ENCODE measurements around the gene TPM4.
A peak's percentile ranks its signal among the peaks of the same experiment; 100 is the strongest.
"Not testable (repeated sequence)": the region's sequence is repeated elsewhere in the genome, so short reads cannot be mapped to it uniquely, and the experiment has no call there.

The TPM4 gene

DNA sequence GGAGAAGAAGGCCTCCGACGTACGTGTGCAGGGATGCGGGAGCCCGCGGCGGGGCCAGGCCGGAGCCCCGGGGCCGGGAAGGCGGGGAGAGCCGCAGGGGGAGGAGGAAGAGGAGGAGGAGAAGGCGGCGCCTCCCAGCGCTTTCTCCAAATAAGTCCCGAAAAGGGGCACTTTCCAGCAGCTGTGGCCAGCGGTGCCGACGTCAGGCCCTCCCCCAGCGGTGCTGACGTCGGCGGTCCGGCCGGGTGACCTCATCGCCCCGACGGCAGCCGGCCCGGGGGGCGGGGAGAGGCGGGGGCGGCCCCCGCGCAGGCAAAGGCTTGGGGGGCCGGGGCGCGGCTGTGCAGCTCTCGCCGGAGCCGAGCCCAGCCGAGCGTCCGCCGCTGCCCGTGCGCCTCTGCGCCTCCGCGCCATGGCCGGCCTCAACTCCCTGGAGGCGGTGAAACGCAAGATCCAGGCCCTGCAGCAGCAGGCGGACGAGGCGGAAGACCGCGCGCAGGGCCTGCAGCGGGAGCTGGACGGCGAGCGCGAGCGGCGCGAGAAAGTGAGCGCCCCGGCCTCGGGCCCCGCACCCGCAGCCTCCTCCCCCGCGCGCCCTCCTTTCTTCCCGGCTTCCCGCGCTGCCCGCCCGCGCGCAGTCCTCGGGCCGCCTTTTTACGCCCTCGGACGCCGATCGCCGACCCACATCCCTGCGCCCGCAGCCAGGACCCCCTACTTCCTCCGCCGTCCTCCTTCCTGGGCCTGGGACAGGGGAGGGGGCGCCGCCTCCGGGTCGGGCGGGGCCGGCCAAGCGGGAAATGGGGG lies at the start of gene TPM4:
Gene TPM4 (plus strand): TSS at position 342 of the 804 bp plus-strand sequence. CDS start 71 bp downstream, at position 413.
- DNase-seq: peak; percentile 97

GRCh38 chr19:16026756-16027155 lies 49.5 kb upstream of the TPM4 start:
- no peak for DNase-seq

DNA sequence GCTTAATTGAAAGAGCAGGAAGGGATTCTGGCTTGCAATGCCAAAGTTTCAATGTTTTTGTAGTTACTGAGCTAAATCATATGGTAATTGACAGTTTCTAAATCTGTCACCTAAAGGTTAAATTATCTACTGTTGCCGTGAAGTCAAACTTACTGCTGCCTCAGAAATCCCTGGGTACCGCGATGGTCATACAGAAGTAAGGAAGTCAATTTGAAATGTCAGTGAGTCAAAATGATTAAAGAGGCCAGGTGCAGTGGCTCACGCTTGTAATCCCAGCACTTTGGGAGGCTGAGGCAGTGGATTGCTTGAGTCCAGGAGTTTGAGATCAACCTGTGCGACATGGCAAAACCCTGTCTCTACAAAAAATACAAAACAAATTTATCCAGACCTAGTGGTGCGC lies 48.8 kb upstream of the TPM4 start:
- no peak for DNase-seq

DNA sequence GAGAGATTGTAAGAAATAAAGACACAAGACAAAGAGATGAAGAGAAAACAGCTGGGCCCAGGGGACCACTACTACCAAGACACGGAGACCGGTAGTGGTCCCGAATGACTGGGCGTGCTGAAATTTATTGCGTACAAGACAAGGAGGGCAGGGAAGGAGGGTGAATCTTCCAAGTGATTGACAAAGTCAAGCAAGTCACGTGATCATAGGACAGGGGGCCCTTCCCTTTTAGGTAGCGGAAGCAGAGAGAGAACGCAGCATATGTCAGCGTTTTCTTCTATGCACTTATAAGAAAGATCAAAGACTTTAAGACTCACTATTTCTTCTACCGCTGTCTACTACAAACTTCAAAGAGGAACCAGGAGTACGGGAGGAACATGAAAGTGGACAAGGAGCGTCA lies 46.1 kb upstream of the TPM4 start:
- DNase-seq: not testable (repeated sequence)

DNA sequence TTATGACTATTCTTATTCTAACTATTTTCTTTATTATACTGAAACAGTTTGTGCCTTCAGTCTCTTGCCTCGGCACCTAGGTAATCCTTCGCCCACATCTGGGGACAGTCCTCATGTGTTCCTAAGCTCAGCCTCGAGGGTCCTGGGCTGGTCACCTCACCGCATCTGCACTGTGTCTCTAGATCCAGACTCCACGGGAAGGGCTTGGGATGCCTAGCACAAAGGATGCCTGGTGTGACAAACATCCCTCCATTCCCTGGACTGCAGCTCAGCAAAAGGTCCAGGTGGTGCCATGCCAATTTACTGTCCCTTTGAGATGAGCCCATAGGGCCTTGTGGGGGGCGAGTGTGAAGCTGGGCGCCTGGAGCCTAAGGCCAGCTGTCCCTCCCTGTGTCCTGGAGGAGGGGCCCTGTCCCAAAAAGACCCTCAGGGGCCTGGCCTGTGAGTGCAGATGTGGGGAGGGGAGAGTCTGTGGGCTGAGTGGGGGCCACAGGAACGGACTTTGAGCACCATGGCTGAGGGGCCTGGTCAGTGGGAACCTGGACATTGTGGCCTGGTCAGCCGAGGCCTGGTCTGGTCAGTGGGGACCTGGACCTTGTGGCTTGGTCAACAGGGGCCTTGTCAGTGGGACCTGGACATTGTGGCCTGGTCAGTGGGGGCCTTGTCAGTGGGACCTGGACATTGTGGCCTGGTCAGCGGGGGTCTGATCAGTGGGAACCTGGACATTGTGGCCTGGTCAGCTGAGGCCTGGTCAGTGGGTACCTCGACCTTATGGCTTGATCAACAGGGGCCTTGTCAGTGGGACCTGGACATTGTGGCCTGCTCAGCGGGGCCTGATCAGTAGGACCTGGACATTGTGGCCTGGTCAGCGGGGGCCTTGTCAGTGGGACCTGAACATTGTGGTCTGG lies 45.1 kb upstream of the TPM4 start:
- DNase-seq: no peak

- DNase-seq: no peak
Measured at GRCh38 chr19:16031872-16032200, 44.5 kb upstream of the TPM4 start.

DNA sequence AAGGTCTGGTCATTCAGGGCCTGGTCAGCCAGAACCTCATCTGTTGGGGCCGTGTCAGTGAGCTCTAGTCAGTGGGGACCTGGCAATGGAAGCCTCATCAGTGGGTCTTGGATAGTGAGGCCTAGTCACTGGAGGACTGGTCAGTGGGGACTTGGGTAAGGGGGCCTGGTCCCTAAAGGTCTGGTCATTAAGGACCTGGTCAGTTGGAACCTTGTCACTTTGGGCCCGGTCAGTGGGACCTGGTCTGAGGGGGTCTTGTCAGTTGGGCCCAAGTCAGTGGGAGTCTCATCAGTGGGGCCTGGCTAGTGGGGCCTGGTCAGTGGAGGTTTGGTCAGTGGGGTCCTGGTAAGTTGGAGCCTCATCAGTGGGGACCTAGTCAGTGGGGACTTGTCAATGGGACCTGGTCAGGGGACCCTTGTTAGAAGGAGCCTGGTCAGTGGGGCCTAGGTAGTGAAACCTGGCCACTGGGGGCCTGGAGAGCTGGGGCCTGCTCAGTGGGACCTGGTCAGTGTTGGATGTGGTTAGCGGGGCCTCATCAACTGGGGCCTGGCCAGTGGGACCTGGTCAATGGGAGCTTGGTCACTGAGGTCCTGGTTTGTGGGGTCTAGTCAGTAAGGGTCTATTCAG lies 43.7 kb upstream of the TPM4 start:
- DNase-seq: no peak

DNA sequence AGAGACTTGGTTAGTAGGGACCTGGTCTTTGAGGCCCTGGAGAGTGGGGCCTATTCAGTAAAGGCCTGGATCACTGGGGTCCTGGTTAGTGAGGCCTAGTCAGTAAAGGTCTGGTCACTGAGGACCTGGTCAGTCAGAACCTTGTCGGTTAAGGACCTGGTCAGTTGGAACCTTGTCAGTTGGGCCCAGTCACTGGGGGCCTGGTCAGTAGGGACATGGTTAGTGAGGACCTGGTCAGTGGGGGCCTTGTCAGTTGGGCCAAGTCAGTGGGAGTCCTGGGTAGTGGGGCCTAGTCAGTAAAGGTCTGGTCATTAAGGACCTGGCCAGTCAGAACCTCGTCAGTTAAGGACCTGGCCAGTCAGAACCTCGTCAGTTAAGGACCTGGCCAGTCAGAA lies 43.2 kb upstream of the TPM4 start:
- DNase-seq: no peak

GRCh38 chr19:16033721-16034120 lies 42.6 kb upstream of the TPM4 start:
- DNase-seq: no peak

DNA sequence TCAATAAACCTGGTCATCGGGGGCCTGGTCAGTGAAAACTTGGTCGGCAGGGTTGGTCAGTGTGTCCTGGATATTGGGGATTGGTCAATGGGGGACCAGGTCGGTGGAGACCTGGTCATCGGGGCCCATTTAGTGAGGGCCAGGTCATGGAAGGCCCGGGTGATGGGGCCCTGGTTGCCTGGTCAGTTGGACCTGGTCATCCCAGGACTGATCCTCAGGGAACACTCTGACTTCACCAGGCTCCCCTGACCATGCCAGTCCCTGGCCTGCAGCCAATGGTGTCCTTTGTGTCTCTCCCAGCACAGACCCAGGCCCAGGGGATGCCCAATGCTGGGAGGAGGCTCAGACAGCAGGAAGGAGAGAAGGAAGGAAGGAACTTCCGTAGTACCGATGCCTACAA lies 42.1 kb upstream of the TPM4 start:
- DNase-seq: no peak

GRCh38 chr19:16034958-16035560 lies 41.2 kb upstream of the TPM4 start:
- no peak for DNase-seq

DNA sequence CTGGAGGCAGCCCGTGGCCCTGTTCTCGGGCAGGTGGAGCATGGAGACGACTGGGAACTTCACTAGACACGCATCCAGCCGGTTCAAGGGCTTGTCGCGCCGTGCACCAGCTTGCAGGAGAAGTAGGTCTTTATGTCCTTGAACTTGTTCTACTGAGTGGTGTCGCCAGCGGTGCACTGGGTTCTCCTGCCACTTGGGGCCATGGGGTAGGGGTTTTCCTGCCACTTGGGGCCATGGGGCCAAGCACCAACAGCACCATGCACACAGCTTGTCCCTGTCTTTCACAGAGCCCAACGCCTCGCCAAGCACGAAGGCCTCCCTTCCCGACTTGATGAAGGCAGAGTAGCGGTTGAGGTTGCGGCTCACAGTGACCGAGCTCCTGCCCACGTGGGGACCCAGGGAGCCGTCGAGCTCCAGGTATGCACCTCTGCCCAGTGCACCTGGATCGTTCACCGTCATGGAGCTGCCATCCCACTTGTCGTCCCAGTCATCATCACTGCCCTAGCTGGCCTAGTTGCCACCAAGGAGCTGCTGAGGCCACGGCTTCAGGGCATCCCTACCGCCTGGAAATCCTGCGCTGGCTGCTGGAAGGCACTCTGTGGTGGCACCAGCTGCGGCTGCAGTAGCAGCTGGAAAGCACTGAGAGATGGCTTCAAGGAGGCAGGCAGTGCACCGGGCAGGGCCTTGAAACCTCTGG lies 40.5 kb upstream of the TPM4 start:
- DNase-seq: no peak

GRCh38 chr19:16036397-16036925 lies 39.8 kb upstream of the TPM4 start:
- no peak for DNase-seq

DNA sequence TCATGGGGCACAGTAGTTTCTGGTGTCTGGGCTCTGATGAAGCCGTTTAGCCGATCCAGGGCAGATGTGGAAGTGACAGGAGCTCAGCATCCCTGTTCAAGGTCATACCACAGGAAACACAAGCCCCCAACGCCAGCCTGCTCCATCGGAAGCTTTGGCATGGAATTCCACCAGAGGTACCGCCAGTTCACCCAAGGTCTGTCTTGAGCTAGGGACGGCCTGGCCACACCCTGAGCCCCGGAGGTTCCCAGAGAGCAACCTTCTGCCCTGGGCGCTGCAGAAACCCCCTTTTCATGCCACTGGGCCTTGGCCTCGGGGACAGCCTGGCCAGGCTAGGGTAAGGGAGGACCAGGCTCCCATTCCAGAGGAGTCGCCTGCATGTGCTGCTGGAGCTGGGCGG lies 39.4 kb upstream of the TPM4 start:
- no peak for DNase-seq

DNA sequence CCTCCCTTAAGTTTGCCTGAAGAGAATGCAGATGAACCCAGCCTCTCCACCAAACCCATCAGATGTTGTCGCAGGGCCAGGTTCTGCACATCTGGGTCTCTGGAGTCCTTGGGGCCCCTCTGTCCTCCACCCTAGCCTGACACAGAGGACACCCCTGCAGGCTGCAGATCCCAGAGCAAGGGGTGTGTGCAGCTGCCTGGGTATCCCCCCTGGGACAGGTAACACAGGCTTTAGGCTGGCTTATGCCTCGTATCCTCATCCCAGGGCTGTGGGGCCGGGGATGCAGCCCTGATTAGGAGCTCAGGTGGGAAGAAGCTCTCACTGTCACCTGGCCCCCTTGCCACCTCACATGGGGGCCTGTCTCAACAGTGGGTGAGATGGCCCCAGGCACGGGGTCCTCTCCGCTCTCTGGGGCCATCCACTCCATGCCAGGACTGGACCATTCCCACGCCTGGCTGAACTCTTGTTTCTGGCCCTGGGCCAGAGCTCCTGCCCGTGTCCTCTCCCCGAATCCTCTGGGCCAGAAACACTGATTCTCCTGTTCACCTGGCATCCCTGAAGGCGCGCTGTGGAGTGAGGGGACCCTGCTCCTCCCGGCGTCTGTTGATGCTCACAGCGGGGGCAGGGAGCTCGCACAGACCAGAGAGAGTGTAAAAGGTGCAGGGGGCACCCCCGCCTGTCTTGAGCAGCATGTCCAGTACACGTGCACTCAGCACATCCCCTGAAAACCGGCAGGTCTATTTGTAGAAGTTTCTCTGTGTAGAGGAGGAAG lies 38.7 kb upstream of the TPM4 start:
- no peak for DNase-seq

- DNase-seq: no peak
Measured at GRCh38 chr19:16038196-16038695, 38.0 kb upstream of the TPM4 start.

GRCh38 chr19:16039081-16039480 lies 37.2 kb upstream of the TPM4 start:
- DNase-seq: no peak

DNA sequence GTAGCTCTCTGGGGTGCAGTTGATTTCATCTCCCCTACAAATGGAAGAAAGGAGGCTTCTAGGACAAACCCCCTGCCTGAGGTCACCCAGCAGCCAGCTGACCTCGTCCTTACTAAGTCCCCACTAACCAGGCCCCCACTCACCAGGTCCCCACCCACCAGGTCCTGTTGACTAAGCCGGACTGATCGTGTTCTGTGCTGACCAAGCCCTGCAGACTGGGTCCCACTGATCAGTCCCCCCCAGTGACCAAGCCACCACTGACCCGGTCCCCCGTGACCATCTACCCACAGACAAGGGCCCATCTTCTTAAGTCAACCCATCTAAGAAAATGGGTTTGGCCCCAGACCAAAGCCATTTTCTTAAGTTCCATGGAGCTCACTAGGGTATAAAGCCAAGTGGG lies 36.8 kb upstream of the TPM4 start:
- DNase-seq: no peak

GRCh38 chr19:16040642-16041041 lies 35.7 kb upstream of the TPM4 start:
- no peak for DNase-seq

DNA sequence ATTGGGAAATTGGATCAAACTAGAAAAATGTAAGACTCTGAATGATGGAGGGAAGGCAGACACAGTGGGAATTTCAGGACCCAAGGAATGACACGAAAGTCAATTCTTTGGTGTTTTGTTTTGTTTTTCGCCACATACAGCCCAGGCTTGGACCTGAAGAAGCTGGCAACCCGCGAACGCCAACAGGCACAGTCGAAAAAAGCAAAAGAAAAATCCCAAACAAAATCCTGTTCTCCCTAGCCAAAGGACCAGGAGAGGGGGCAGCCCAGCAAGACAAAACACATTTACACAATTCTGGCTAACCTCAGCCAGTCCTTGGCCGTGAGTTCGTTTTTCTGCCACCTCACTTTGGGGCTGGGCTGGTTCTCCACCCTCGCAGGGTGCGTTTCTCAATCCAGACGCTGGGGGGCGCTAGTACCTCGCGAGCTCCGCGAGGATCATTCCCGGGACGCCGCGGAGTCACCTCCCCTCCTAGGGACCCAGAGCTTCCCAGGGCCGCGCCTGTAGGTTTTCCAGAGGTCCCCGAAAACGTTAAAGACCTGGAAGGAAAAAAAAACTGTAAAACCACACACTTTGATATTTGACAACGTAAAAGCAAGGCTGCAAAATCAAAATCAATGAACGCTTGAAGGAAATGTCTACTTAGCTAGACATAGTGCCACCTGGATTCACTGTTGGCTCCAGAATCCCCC lies 34.9 kb upstream of the TPM4 start:
- DNase-seq: peak; percentile 90

DNA sequence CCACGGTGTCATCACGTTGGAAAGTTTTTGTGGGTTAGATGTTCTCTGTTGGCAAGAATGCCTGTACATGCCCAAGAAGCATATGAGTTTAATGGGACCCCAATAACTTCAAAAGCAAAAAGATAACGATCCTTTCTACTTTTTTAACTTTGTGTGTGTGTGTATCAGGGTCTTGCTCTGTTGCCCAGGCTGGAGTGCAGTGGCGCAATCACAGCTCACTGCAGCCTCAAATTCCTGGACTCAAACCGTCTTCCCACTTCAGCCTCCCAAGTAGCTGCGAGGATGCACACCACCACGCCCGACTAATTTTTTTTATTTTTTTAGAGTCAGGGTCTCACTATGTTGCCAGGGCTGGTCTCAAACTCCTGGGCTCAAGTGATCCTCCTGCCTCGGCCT lies 34.3 kb upstream of the TPM4 start:
- DNase-seq: no peak

Data from islet precursor cell (in vitro differentiated cells).